SK-N-SH treated with all-trans-retinoic acid at 6 μM for 48 hours (cell line): ENCODE measurements around the gene TRIM39.

ENCODE experiments used
- ATAC-seq: fragments of 200-7000 bp; cut with Tn5 transposase; 3 replicates; pipeline ENCODE4 v1.9.1; 2020; ENCODE audit warnings: mild to moderate bottlenecking, moderate library complexity
- ARNTL ChIP-seq: fragments of 450-650 bp; formaldehyde crosslinking; IDR thresholded peaks from 2 replicates; pipeline ENCODE4 v1.5.0; 2020; ENCODE audit warnings: low read depth, mild to moderate bottlenecking, moderate library complexity, borderline replicate concordance
- BACH2 ChIP-seq: fragments of 250-450 bp; sonication (Bioruptor Pico); IDR thresholded peaks from 2 replicates; pipeline ENCODE4 v1.9.0; 2021; ENCODE audit warnings: mild to moderate bottlenecking, borderline replicate concordance
- CREB5 ChIP-seq: fragments of 250-450 bp; sonication (Bioruptor Pico); IDR thresholded peaks from 2 replicates; pipeline ENCODE4 v1.5.1; 2020; ENCODE audit warnings: low read depth, mild to moderate bottlenecking, moderate library complexity
- CSDC2 ChIP-seq: fragments of 250-450 bp; sonication (Bioruptor Pico); IDR thresholded peaks from 2 replicates; pipeline ENCODE4 v1.5.0; 2020; ENCODE audit warnings: mild to moderate bottlenecking, moderate library complexity
- CSRNP3 ChIP-seq: fragments of 250-450 bp; sonication (Bioruptor Pico); IDR thresholded peaks from 2 replicates; pipeline ENCODE4 v1.5.1; 2021; ENCODE audit warnings: mild to moderate bottlenecking, moderate library complexity
- ESRRG ChIP-seq: fragments of 250-450 bp; sonication (Bioruptor Pico); IDR thresholded peaks from 2 replicates; pipeline ENCODE4 v1.6.1; 2021; ENCODE audit warnings: mild to moderate bottlenecking
- GLIS3 ChIP-seq: fragments of 250-450 bp; sonication (Bioruptor Pico); IDR thresholded peaks from 2 replicates; pipeline ENCODE4 v1.5.0; 2020; ENCODE audit warnings: mild to moderate bottlenecking, moderate library complexity
- ISL1 ChIP-seq: fragments of 250-450 bp; sonication (Bioruptor Pico); IDR thresholded peaks from 2 replicates; pipeline ENCODE4 v2.1.2; 2022; ENCODE audit warnings: mild to moderate bottlenecking, moderate library complexity
- OSR1 ChIP-seq: fragments of 250-450 bp; sonication (Bioruptor Pico); IDR thresholded peaks from 2 replicates; pipeline ENCODE4 v1.8.0; 2022; ENCODE audit warnings: moderate library complexity, mild to moderate bottlenecking, inconsistent platforms
- PATZ1 ChIP-seq: fragments of 250-450 bp; sonication (Bioruptor Pico); IDR thresholded peaks from 2 replicates; pipeline ENCODE4 v1.8.0; 2020; ENCODE audit warnings: mild to moderate bottlenecking, moderate library complexity, borderline replicate concordance
- POU6F1 ChIP-seq: fragments of 250-450 bp; sonication (Bioruptor Pico); IDR thresholded peaks from 2 replicates; pipeline ENCODE4 v1.8.0; 2021; ENCODE audit warnings: low read depth, mild to moderate bottlenecking, moderate library complexity, borderline replicate concordance
- PPARA ChIP-seq: fragments of 250-450 bp; sonication (Bioruptor Pico); IDR thresholded peaks from 2 replicates; pipeline ENCODE4 v1.5.0; 2020; ENCODE audit warnings: mild to moderate bottlenecking, borderline replicate concordance
- RARB ChIP-seq: fragments of 250-450 bp; sonication (Bioruptor Pico); IDR thresholded peaks from 2 replicates; pipeline ENCODE4 v1.8.0; 2021; ENCODE audit warnings: mild to moderate bottlenecking, moderate library complexity
- SNAI2 ChIP-seq: fragments of 250-450 bp; sonication (Bioruptor Pico); IDR thresholded peaks from 2 replicates; pipeline ENCODE4 v1.5.0; 2020; ENCODE audit warnings: mild to moderate bottlenecking, moderate library complexity
- TCF4 ChIP-seq: fragments of 250-450 bp; sonication (Bioruptor Pico); IDR thresholded peaks from 2 replicates; pipeline ENCODE4 v1.8.0; 2021; ENCODE audit warnings: mild to moderate bottlenecking, moderate library complexity, borderline replicate concordance
- TOX ChIP-seq: fragments of 250-450 bp; sonication (Bioruptor Pico); IDR thresholded peaks from 2 replicates; pipeline ENCODE4 v1.8.0; 2021; ENCODE audit warnings: mild to moderate bottlenecking, moderate library complexity, borderline replicate concordance
- TSHZ2 ChIP-seq: fragments of 250-450 bp; sonication (Bioruptor Pico); IDR thresholded peaks from 2 replicates; pipeline ENCODE4 v1.5.0; 2020; ENCODE audit warnings: mild to moderate bottlenecking, moderate library complexity
- ZC3H10 ChIP-seq: fragments of 250-450 bp; sonication (Bioruptor Pico); IDR thresholded peaks from 2 replicates; pipeline ENCODE4 v1.5.1; 2021; ENCODE audit warnings: mild to moderate bottlenecking, moderate library complexity
- ZFP30 ChIP-seq: fragments of 450-650 bp; formaldehyde crosslinking; IDR thresholded peaks from 2 replicates; pipeline ENCODE4 v1.5.0; 2022; ENCODE audit warnings: mild to moderate bottlenecking, moderate library complexity
- ZNF565 ChIP-seq: fragments of 450-650 bp; formaldehyde crosslinking; conservative IDR thresholded peaks from 2 replicates; pipeline ENCODE4 v1.5.0; 2020; ENCODE audit warnings: low read depth, mild to moderate bottlenecking, moderate library complexity
- ZNF70 ChIP-seq: fragments of 450-650 bp; formaldehyde crosslinking; IDR thresholded peaks from 2 replicates; pipeline ENCODE4 v1.5.0; 2020; ENCODE audit warnings: mild to moderate bottlenecking, moderate library complexity
- ZNF8 ChIP-seq: fragments of 450-650 bp; formaldehyde crosslinking; IDR thresholded peaks from 2 replicates; pipeline ENCODE4 v1.5.0; 2020; ENCODE audit warnings: mild to moderate bottlenecking, moderate library complexity

TRIM39 gene

GRCh38 chr6:30361661-30362060 lies 34.9 kb downstream of the TRIM39 start:
- ATAC-seq = no peak
- TF ChIP-seq PPARA (CRISPR knock-in tag) (no peak), POU6F1 (no peak), CSRNP3 (no peak), ZNF565 (CRISPR knock-in tag) (no peak), BACH2 (CRISPR knock-in tag) (no peak), SNAI2 (no peak), CSDC2 (CRISPR knock-in tag) (no peak), TOX (CRISPR knock-in tag) (no peak), OSR1 (CRISPR knock-in tag) (no peak), GLIS3 (CRISPR knock-in tag) (no peak), ZC3H10 (CRISPR knock-in tag) (no peak), ARNTL (CRISPR knock-in tag) (no peak), ZNF70 (CRISPR knock-in tag) (no peak), CREB5 (no peak), ZFP30 (CRISPR knock-in tag) (no peak), ISL1 (no peak)

- no peak for ATAC-seq
- no peak for TF ChIP-seq ZNF565 (CRISPR knock-in tag)
- TF ChIP-seq TOX (CRISPR knock-in tag) = no peak
- no peak for TF ChIP-seq ZNF70 (CRISPR knock-in tag)
- no peak for TF ChIP-seq ESRRG (CRISPR knock-in tag)
- TF ChIP-seq TCF4 (CRISPR knock-in tag) = no peak
- TF ChIP-seq PPARA (CRISPR knock-in tag) = no peak
- no peak for TF ChIP-seq SNAI2
- TF ChIP-seq CSRNP3 = no peak
- TF ChIP-seq RARB (CRISPR knock-in tag) = no peak
- no peak for TF ChIP-seq ZC3H10 (CRISPR knock-in tag)
- no peak for TF ChIP-seq CREB5
- TF ChIP-seq POU6F1 = no peak
- TF ChIP-seq ISL1 = no peak
- TF ChIP-seq PATZ1 (CRISPR knock-in tag) = no peak
- no peak for TF ChIP-seq ZNF8 (CRISPR knock-in tag)
- no peak for TF ChIP-seq CSDC2 (CRISPR knock-in tag)
- no peak for TF ChIP-seq OSR1 (CRISPR knock-in tag)
- no peak for TF ChIP-seq TSHZ2
- no peak for TF ChIP-seq BACH2 (CRISPR knock-in tag)
These were observed 36.7 kb downstream of the TRIM39 start for GRCh38 chr6:30363459-30363858.
